Islet of Langerhans (tissue), 1 donor: Measurements from ENCODE around the gene MTSS2.

Experiments
- FAIRE-seq: peaks from one replicate; lab custom pipeline; 2011; peaks lifted over from hg19 to GRCh38; lab: Jason Lieb, UNC

MTSS2 gene

DNA sequence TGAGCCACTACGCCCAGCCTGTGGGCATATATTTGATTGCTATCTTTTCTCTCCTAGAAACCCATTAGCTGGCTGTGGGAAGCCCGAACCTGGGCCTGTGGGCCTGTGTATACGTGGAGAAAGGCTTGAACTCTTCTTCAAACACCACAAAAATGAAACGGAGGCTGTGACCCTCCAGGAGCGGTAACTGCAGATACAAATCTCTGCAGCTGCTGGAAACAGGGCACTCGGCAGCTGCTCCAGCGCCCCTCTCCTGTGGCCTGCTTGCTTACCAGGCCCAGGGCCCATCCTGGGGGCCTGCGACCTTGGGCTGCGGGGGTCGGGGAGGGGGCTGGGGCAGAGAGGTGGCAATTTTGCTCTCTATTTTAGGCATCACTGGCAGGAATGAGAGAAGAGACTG lies 28.0 kb upstream of the MTSS2 start:
- FAIRE-seq, result no peak

DNA sequence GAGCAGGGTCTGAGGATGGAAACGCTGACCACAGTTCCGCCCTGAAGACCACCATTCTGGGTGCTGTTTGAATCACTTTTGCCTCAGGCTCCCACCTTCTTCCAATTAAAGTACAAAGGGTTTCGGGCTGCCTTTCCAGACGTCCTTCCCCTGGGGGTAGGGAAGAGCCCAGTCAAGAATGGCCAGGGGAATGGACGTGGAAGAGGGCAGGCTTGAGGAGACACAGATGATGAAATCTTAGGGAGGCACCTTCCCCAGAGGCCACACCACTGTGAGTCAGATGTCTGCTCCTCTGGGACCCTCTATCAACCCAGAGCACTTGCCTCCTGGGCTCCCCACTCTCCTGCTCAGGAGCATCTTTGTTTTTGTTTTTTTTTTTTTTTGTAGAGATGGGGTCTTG lies 27.5 kb upstream of the MTSS2 start:
- no peak for FAIRE-seq

DNA sequence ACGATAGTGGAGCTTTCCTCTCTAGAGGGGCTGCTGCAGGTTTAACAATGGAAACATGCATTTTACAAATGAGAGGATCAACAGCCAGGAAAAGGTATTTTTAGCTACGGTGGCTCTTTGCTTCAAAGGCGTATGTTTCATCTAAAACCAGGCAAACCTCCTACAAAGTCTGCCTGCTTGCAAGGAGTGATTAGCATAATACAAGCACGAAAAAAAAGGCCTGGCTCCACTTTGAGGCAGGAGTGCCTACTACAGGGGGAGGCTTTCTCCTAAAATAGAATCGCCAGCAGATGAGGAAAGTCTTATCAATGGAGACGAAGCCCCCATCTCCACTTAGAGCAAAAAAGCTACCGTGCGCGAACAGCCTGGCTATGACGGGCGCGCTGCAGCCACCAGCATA lies 27.1 kb upstream of the MTSS2 start:
- FAIRE-seq, result no peak

DNA sequence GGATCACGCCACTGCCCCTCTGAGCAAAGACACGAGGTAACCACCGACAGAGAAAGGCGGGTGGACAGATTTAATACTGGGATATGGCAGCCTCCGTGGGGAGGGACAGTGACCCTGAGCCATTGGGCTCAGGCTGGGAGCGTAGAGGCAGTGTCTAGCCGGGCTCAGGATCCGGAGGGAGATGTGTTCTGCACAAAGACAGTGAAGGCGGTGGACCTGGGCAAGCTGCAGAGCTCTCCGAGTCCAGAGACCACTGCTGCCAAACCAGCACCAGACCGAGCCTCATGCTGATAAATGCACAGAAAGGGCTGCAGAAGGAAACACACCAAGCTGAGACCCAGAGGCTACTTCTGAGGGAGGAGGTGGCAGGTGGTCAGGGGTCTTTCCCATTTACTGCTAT lies 26.5 kb upstream of the MTSS2 start:
- FAIRE-seq, result no peak

DNA sequence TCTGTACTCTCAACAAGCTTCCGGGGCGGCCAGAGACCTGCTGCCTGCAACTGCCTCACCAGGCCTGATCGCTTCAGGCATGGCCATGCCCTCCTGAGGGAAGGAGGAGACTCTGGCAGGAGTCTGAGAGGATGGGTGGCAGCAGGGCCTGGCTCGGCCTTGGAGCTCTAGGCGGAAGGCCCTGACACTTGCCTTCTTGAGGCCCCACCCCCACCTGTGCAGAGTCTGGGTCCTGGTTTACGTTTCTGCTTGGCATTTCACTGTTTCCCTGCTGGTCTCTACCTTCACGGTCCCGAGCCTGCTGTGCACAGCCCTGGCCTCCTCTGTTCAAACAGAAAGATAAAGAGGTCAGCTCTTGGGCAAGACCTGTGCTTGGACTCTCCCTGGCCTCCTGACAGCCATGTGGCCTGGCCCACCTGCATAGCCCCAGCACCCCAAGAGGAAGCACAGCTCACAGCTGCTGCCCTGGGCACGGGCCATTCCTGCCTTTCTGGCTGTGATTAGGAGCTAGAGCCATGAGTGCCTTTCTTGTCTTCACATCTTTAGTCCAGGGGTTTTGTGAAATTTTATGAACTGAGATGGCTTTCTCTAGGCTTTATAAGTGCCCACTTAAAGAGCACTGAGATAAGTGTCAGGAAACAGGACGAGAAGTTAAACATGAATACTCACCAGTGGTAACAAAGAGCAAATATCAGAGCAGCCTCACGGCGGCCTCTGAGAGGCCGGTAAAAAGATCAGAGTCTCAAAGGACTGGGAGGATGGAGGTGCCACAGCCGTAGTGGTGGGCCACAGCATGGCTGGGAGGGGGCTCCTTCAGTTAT lies 25.6 kb upstream of the MTSS2 start:
- FAIRE-seq, result no peak

DNA sequence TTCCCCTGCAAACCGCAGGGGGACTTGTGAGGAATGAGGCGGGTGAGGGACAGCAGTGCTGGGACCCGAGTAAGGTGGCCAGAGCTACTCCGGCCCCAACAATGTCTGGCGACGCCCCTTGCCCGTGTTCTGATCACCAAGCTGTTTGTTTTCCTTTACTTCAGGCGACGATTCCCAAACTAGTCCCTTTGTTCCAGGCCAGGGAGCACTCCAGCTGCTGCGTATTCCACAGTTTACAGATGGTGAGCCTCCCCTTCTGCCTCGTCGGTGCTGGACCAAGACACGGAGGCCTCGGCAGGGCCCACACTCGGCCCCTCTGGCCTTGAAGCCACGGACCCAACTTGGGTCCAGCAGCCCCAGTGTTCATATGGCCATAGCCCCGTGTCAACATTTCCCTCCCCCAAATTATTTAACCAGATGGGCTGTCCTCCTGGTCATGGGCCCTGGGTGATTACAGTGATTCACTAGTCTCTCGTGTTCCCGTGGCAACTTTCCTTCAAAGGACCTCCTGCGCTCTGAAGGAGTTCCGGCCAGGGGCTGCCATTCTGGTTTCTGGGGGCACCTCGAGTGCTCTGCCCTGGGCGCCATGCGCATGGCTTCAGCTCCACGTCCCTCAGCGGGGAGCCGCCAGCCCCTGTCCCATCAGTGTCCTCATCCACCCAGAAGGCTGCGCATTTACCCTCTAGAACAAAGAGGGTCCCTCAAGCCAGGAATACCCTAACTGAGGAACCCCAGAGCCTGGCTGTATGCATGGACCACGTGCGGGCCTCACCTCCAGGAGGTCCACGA lies 24.8 kb upstream of the MTSS2 start:
- no peak for FAIRE-seq

DNA sequence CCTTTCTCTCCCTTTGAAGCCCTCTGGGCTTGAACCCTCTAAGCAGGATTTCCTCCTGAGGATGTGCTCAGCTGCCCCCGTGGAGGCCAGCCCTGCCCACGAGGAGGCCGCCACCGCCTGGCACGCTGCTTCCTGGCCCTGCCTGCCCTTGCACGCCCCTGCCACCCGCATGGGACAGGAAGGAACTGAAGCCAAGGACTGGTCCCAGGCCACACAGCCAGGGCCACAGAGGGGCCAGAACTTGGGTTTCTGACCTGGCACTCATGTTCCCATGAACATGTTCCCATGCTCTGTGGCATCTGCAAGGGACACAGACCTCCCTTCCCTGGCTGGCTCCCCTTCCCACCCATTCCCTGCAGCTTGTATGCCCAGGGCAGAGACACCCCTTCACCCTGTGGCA lies 24.1 kb upstream of the MTSS2 start:
- FAIRE-seq, result no peak

DNA sequence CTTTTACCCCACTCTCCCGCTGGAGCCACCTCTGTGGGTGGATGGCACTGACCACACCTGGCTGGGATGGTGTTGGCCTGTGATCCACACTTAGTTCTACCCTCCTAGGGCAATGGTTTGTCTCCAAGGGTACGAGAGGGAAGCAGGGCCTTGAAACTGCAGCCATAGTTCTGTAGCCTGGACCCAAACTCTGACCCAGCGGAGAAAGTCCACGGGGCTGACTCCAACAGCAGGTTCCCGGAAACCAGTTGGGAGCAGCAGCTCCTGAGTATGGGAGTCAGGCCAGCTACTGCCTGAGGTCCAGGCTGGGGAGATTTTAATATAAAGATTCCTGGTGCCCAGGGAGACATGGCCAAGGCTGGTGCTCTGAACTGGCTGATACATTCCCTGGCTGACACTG lies 23.6 kb upstream of the MTSS2 start:
- FAIRE-seq, result no peak

DNA sequence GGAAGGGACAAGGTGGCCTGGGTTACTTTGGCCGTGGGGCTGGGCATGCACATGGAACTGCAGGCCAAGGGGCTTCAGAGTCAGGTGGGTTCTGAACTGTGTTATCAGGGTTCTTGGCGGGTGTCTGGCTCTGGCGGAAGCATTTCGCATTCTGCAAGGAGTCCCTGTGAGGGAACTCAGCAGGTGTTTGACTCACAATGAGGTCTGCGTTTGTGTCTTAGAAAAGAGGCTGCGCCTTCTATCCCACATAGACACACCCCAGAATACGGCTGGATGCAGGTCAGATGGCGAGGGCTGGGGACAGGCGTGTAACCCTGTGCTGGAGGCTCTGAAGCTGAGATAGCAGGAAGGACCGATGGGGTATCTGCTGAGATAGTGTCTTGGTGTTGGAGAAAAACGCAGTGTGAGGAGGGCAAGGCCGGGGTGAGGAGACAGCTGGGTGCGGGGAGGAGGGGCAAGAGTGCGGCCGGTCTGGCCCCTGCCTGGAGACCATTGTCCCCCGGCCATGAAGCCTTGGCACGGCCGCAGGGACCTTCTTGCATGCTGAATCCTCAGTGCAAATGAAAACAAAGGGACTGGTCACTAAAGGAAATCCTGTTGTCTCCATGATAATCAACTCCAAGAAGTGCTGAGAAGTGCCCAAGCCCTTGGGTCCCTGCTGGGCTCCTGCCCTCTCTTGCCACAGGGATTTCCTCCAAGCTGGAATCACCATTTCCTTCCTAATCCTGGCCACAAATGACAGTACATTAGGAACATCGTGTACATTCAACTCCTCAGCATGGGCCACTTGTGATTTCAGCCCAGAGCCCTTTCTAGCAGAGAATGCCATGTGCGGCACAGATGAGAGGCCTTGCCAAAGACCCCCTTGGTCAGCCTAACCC lies 22.8 kb upstream of the MTSS2 start:
- FAIRE-seq, result no peak

DNA sequence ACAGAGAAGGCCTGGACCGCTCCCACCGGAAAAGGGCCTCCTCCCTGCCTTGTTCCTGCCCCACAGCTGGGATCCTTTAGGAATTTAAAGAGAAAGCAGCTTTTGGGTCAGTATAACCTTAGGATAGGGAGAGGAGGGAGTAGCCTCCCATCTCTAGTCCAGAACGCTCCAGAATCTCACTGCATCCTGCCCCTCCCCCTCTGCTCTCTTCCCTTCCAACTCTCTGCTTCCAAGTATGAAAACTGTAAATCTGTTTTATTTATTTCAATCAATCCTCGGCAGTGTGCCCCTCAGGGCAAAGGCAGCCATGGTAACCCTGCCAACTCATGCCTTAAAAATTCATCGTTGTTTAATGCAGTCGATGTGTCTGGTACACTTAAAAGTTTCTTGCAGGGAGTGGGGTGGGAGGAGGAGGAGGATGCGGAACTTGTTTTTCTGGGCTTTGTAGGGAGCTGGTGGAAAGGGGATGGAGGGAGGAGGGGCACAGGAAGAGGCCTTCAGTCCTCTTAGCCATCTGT lies 21.2 kb upstream of the MTSS2 start:
- no peak for FAIRE-seq

DNA sequence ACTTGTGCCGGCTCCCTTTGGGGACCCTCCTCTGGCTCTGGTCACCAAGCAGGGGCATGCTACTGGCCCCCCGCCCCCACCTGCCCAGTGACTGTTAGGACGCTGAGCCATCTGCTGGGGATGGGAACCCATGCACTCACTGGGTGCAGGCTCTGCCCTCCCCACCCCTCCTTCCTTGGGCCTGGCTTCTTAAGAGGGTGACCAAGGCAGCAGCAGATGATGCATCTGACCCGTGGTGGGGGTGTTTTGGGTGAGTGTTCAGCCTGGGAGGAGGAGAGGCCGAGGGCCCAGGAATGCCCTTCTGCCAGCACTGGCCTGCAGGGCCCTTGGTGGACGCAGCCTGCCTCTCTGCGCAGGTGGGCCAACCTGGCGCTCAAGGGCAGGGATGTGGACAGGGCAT lies 19.2 kb upstream of the MTSS2 start:
- FAIRE-seq, result no peak

DNA sequence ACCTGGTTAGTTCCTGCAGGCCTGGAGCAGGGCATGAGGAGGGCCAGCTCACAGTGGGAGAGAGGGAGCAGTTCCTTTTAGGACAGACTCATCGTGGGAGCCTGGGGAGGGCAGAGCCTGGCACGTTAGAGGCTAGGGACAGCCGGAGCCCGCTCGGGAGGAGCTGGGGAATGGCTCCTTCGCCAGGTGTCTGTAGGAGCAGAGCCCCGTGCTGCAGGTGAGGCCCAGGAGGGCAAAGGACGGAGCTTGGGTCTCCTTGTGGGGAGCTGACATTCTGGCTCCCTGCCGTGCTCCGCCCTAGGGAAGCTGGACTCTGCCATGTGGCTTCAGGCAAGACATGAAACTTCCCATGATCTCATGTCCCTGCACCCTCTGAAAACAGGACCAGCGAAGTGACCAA lies 18.7 kb upstream of the MTSS2 start:
- FAIRE-seq, result no peak

DNA sequence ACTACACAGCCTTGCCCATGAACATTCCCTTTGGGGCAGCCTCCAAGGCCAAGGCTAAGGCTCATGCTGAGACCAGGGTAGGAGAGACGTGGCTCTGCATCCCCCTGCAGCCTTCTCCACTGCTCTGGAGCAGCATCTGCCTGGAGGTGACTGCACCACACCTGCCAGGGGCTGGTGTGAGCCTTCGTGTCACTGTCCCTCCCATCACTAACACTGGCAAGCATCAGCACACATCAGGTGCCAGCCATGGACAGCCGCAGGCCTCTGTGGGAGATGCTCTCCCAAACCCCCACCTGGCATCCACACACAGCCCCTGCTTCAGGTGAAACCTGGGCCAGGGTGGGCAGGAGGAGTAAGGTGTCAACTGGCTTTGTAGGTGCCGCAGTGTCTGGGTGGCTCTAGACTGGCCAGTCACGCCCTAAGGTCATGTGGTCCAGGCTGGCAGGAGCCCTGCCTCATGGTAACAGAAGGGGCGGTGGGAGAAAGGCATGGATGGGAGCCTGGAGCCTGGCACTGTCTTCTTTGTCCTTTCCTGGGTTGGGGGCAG lies 18.1 kb upstream of the MTSS2 start:
- no peak for FAIRE-seq

DNA sequence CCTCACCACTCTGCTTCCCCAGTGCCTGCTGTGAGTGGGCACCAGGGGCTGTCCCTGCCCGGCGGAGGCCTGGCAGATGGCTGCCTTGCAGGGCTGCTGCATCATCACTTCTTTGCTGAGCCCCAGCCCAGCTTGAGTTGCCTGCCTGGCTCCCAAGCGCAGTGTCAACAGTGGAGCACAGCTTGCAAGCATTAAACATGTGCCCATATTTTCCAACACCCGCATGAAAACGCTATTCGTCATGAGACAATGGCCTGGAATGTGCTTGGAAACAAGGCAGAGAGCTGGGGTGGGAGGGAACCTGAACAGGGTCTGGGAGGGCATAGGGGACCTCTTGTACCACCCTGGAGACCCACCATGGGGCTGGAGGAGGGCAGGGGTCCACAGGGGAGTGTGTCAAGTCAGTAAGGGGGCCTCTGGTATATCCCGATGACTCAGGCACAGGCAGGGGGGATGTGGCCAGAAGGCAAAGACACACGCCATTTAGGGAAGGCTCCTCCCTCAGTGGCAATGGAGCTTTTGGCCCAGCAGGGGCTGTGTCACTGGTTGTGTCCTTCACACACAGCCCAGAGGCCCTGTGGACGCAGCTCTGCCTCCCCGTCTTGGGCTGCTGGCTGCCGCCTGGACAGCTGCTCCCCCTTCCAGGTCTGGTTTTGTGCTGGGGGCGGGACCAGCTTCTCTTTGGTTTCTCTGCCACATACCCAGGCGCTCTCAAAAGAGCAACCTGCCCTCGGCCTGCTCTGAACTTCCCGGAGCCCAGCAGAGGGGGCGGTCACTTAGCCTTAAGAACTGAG lies 17.4 kb upstream of the MTSS2 start:
- FAIRE-seq, result peak; percentile 5

DNA sequence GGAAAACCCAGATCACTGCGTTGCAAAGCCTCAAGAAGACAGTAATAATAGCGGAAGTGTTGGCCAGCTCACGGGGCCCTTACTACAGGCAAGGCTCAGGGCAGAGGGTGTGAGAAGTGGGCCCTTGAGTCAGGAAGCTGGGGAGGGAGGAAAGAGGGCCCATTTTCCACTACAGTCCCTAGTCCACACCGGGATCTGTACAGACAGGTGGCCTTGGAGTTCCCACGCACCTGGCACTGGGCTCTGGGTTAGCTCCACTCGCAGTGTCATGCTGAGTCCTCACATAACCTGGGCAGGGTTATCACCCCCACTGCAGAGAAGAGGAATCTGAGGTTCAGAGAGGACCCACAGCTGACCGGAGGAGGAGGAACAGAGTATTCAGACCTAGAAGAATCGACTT lies 16.8 kb upstream of the MTSS2 start:
- FAIRE-seq, result no peak

DNA sequence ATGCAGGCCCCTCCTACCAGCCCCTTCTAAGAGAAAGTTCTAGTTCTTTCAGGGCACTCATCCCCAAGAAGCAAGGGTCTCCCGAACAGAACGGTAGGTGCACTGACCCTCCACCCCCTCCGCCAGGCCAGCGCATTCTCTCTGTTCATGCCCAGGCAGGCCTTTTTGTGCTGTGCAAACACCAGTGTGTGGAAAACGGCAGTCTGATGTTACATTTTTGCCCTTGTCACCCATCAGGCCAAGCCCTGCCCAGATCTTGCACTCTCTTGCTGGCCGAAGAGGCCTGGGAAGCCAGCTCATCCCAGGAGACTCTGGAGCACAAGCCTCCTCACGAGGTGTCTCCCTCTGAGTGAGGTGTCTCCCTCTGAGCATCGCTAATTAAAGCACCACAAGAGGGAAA lies 16.1 kb upstream of the MTSS2 start:
- no peak for FAIRE-seq

DNA sequence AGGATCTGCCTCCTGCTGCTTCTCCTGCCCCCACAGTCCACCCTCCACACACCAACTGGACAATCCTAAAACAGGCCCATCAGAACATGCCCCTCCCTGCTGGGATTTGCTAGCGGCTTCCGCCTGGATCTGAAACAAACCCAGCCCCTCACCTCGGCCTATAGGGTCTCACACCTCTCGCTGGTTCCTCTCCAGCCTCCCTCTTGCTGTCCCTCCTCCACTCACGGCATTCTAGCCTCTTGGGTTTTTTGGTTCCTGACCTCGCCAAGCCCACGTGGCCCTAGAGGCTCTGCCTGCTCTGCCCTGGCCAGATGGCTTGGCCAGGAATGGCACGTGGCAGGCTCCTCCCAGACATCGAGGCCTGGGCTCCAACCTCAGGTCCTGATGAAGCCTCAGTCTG lies 15.7 kb upstream of the MTSS2 start:
- no peak for FAIRE-seq

DNA sequence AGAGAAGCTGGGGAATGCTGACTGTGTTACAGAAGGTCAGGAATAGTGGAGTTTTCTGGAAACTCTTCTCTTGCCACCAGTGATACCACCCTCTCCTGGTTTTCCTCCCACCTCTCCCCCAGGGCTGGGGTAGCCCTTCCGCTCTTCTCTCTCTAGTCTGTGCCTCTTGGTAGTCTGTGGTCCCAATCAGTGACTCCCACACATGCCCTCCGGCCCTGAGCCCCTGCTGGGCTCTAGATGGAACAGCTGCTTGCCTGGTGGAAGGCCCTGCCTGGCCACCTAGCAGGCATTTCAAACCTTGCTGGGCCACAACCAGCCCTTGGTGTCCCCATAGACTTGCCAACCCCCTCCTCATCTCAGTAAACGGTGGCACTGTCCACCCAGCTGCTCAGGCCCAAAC lies 15.2 kb upstream of the MTSS2 start:
- FAIRE-seq, result no peak

DNA sequence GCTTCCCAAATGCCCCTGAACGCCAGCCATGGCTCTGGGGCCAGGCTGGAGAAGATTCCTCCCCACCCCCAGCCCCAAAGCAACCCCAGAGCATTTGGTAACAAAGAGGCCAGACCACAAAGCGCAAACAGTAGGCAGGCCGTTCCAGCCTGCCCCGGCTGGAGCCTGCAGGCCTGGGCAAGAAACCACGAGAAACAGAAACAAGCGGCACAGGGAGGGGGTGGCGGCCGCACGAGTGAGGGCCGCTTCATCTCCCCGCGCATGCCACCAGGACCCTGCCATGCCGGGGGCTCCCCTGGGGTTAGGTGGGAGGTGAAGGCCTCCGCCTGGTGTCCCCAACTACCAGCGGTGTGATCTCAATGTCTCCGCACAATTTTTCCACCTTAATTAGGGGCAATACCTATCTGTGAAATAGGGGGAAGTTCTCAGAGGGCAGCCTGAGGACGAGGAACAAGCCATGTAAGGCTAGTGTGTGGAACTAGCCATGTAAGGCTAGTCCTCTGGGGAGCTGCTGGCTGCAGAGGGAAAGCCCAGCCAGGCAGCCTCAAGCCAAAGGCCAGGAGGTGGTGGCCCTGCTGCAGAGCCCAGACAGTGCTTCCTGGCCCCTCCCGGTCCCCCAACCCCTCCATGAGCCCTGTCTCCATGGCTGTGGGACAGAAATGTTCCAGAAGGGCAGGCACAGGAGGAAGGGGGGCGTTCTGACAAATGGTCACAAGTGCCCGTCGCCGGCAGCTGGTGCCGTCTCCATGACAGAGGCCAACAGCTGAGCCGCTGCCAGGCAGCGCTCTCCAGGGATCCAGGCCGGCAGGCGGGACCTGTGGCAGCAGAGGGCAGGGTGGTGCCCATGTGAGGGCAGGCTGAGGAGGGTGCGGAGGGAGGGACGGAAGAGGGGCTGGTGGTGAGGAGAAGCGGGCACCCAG lies 14.5 kb upstream of the MTSS2 start:
- peak; percentile 61 for FAIRE-seq

DNA sequence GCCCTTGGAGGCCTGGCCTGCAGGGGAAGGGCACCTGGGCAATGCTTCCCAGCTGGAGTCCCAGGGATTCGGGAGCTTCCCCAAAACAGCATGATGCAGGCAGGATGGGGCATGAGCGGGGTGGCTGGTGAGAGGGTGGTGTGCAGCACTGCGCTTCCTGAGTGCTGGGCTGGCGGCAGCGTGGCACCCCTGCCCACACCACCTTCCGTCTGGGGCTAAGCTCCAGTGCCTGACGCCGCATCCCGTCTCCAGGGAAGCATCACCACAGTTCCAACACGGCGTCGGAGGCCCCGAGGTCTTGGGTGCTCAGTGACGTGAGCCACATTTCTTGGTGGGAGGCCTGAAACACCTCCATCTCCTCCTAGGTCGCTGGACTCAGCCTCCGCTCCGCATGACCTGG lies 13.8 kb upstream of the MTSS2 start:
- FAIRE-seq, result no peak
